HUDEP-2 (cell line): ENCODE data around the gene EML2.
"Not testable (repeated sequence)": the region's sequence is repeated elsewhere in the genome, so short reads cannot be mapped to it uniquely, and the experiment has no call there.

Experiments
- DNase-seq, 76 experiments: peaks; one replicate each; lab custom pipeline; 2025; ENCODE audit not compliant: unreplicated experiment in 76 of 76; lab: John Stamatoyannopoulos, UW

EML2 gene

GRCh38 chr19:45621389-45621788, 17.8 kb downstream of the EML2 start:
- DNase-seq = no peak

- DNase-seq = no peak
These were observed 22.5 kb downstream of the EML2 start for GRCh38 chr19:45616704-45617017.

GRCh38 chr19:45615795-45616703, 23.1 kb downstream of the EML2 start:
- DNase-seq = peak in 75 of 76 experiments; percentile 56 to 99 (median 96)

- DNase-seq = not testable (repeated sequence)
These were observed 24.1 kb downstream of the EML2 start for GRCh38 chr19:45615056-45615455.

GRCh38 chr19:45613926-45614725, 25.1 kb downstream of the EML2 start:
- peak in 41 of 76 experiments; percentile 10 to 77 (median 36) for DNase-seq

- no peak for DNase-seq
These were observed 30.2 kb downstream of the EML2 start for GRCh38 chr19:45608948-45609347.

GRCh38 chr19:45607071-45608029, 31.8 kb downstream of the EML2 start:
- peak in 47 of 76 experiments; percentile 11 to 62 (median 41) for DNase-seq

- peak in 1 of 76 experiments; percentile 20 for DNase-seq
These were observed 37.4 kb downstream of the EML2 start, which contains the start of gene GPR4 for GRCh38 chr19:45601524-45602374. Gene GPR4, minus strand, starts transcription at chr19:45602212. Its CDS starts 10,346 bp downstream, at chr19:45591866.

- no peak for DNase-seq
These were observed 38.1 kb downstream of the EML2 start for GRCh38 chr19:45601115-45601514.

GRCh38 chr19:45600340-45600885, 38.8 kb downstream of the EML2 start:
- no peak for DNase-seq

- no peak for DNase-seq
These were observed 39.9 kb downstream of the EML2 start for GRCh38 chr19:45599286-45599685.

GRCh38 chr19:45598267-45599001, 40.8 kb downstream of the EML2 start:
- DNase-seq = peak in 1 of 76 experiments; percentile 25

GRCh38 chr19:45597425-45598111, 41.6 kb downstream of the EML2 start:
- no peak for DNase-seq

- no peak for DNase-seq
These were observed 43.4 kb downstream of the EML2 start for GRCh38 chr19:45595814-45596213.

GRCh38 chr19:45593520-45593919, 45.7 kb downstream of the EML2 start:
- no peak for DNase-seq

GRCh38 chr19:45592366-45592765, 46.8 kb downstream of the EML2 start:
- no peak for DNase-seq

- DNase-seq = no peak
These were observed 47.6 kb downstream of the EML2 start for GRCh38 chr19:45591638-45592005.
